ENCODE measurements around the gene FOXC1. TPM values are rescaled to one million over a fixed set of nuclear protein-coding genes. Genes with fewer than 3 reads are reported as not detected.

FOXC1 gene
- polyA plus RNA-seq, 1 donor = 0.48 TPM

DNA sequence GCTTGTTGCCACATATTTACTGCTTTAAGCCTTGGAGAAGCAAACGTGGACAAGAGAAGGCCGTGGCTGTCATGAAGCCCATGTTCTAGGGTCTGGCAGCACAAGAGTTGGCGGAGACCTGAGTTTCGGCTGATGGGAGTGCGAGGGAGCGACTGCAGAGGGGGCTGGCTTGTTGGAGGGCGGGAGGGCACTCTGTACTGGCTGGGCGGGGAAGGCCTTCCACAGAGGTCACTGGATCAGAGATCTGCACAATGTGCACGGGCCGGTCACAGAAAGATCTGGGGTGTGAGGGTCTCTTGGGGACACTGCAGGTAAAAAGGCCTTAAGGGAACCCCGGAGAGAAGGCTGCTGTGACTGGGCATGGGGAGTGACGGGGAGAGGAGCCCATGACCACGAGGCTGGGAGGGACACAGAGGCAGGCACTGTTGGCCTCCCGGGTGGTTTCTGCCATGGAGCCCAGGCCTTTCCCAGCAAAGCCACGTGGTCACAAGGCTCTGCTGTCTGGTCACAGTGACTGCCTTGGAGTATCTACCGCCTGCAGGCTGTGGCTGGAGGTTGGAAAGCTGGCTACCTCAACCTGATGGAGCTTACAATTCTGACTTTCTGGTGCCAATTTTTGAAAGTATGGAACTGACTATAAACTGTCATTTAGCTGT, 23.8 kb downstream of the FOXC1 start:
- Histone ChIP-seq H3K9me3 (ENCODE audit: control insufficient read depth, low read depth, low read length) (no peaks in the 10 kb centered on the region), H3K36me3 (ENCODE audit: control insufficient read depth, insufficient read depth, low read length) (no peaks in the 10 kb centered on the region), H3K27me3 (ENCODE audit: control insufficient read depth, insufficient read depth, low read length) (peaks cover 17% of the 10 kb centered on the region), H3K4me1 (ENCODE audit: control insufficient read depth, insufficient read depth, low read length) (peaks cover 4% of the 10 kb centered on the region), H3K27ac (ENCODE audit: low read length) (no peak overlapping the region), H3K4me3 (ENCODE audit: low read length) (no peak overlapping the region)
- no CpG with 5 or more reads among the region's 16 CpGs for WGBS (ENCODE audit: insufficient coverage, low lambda C conversion rate)
- DNase-seq = no peak

DNA sequence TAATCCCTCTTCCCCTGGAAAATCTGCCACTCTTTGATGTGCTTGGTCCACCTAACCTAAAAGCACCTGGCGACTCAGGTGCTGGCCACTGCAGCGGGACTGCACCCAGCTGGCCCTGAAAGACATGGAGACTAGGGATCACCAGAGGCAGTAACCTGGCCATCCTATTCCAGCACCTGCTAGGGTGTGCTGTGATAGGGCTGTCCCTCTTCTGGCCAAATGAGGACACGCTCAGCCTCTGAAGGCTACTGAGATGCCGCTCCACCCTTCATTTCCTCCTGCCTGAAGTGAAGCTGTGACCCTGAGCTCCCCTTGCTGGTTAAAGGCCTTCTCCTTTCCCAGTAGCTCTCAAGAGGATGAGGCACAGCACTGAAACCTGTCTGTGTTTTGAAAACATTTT, 24.4 kb downstream of the FOXC1 start:
- Histone ChIP-seq H3K27me3 (ENCODE audit: control insufficient read depth, insufficient read depth, low read length) (peaks cover 11% of the 10 kb centered on the region), H3K9me3 (ENCODE audit: control insufficient read depth, low read depth, low read length) (no peaks in the 10 kb centered on the region), H3K4me3 (ENCODE audit: low read length) (no peak overlapping the region), H3K27ac (ENCODE audit: low read length) (no peak overlapping the region), H3K36me3 (ENCODE audit: control insufficient read depth, insufficient read depth, low read length) (no peaks in the 10 kb centered on the region), H3K4me1 (ENCODE audit: control insufficient read depth, insufficient read depth, low read length) (peaks cover 4% of the 10 kb centered on the region)
- WGBS (ENCODE audit: insufficient coverage, low lambda C conversion rate) = no CpG with 5 or more reads among the region's 4 CpGs
- DNase-seq = no peak

DNA sequence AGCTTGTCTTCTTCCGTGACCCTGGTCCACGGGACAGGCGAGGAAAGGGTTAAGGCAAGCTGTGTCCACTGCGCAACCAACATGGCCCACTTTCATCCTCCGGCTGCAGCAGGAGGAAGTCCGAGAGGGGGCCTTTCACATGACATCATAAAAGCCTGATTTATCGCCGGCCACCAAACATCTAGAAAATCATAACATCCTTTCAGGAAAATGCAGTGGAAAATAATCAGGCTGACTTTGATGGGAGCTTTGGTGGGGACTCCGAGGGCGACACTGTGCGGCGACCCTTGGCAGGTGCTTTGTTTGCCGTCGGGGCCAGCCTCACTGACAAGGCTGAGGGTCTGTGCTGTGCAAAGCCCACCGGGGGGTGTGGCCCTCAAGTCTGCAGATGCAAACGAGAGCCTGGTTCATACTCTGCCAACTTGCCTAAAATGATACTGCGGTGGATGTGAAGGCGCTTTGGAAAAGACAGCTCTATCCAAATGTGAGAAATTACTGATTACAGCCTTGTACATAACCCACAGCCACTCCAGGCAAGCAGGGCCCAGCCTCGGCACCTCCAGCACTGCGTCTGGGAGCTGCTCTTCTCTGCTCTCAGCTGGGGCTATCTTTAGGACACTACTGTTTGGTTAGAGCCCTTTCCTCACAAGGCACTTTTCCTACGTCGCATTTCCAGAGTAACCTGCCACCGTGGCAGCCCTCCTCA, 25.7 kb downstream of the FOXC1 start:
- Histone ChIP-seq H3K36me3 (ENCODE audit: control insufficient read depth, insufficient read depth, low read length) (no peaks in the 10 kb centered on the region), H3K4me3 (ENCODE audit: low read length) (no peak overlapping the region), H3K9me3 (ENCODE audit: control insufficient read depth, low read depth, low read length) (no peaks in the 10 kb centered on the region), H3K4me1 (ENCODE audit: control insufficient read depth, insufficient read depth, low read length) (peaks cover 4% of the 10 kb centered on the region), H3K27ac (ENCODE audit: low read length) (no peak overlapping the region), H3K27me3 (ENCODE audit: control insufficient read depth, insufficient read depth, low read length) (peaks cover 6% of the 10 kb centered on the region)
- WGBS (ENCODE audit: insufficient coverage, low lambda C conversion rate) = 60% methylated on average over 1 of the region's 23 CpGs
- no peak for DNase-seq

DNA sequence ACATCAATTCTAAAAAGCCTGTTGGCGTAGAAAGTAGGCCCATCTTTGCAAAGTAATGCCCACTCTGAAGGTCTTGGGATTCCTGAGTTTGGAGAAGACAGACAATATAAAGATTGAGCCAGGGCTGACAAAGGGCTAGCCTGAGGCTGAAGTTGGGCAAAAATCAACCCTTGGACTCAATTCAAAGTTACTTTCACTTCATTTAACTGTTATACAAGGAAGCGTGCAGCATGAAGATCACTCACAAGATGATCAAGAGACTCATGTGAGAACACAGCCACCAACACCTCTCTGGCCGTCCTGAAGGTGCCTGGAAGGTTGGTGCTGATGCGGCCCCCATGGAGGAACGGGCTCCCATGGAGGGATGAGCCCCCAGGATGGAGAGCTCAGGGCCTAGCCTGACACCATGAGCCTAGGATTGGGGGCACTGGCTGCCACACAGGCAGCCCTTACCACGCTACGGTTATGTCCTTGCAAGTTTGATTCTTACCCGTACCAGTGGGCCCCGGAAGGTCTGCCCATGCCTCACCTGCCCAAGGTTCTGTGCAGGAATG, 26.6 kb downstream of the FOXC1 start:
- peak in 1 of 2 donors; percentile 43 for DNase-seq
- no peaks in the 10 kb centered on the region for H3K36me3 ChIP-seq (ENCODE audit: control insufficient read depth, insufficient read depth, low read length)
- 100% methylated on average over 1 of the region's 9 CpGs for WGBS (ENCODE audit: insufficient coverage, low lambda C conversion rate)
- no peak overlapping the region for H3K27ac ChIP-seq (ENCODE audit: low read length)
- peaks cover 4% of the 10 kb centered on the region for H3K4me1 ChIP-seq (ENCODE audit: control insufficient read depth, insufficient read depth, low read length)
- no peak overlapping the region for H3K4me3 ChIP-seq (ENCODE audit: low read length)
- peaks cover under 1% of the 10 kb centered on the region for H3K27me3 ChIP-seq (ENCODE audit: control insufficient read depth, insufficient read depth, low read length)
- H3K9me3 ChIP-seq (ENCODE audit: control insufficient read depth, low read depth, low read length) = no peaks in the 10 kb centered on the region

DNA sequence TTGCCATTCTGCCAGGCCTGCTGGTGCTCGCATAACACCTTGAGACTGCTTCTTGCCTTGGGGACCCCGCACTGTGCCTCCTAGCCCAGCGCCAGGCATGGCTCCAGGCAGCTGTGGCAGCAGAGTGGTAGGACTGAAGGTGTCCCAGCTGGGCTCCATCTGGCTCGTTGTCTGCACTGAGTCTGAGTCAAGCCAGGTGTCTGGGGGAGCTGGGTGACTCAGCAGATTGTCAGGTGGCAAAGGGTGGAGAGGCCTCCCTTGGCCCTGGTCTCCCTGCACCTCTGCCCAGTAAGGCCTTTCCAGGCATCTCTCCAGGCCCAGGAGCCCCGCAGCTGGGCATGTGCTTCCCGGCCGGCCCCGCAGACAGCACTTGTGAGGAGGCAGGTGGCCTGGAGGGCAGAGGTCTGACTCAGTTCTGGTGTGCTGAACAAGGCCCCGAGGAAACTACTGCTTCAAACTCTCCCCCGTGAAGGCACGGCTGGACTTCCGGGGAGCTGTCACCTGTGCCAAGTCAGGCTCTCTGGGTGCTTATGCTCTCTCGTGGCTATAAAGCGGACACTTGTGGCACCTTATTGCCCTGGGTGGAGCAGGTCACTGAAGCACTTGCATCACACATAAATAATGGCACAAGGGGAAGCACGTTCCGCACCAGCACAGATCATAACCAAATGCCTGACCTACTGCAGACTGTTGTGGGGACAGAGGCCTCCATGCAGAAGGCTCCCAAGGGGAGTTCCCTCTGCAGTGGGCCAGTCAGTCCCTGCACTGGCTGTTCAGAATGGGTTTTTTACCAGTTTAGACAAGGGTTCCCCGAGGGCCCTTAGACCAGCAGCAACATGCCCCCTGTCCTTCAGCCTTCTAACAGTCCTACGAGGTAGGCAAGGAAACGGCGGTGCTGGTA, 27.5 kb downstream of the FOXC1 start:
- no CpG with 5 or more reads among the region's 20 CpGs for WGBS (ENCODE audit: insufficient coverage, low lambda C conversion rate)
- Histone ChIP-seq H3K27ac (ENCODE audit: low read length) (no peak overlapping the region), H3K4me3 (ENCODE audit: low read length) (no peak overlapping the region), H3K9me3 (ENCODE audit: control insufficient read depth, low read depth, low read length) (no peaks in the 10 kb centered on the region), H3K36me3 (ENCODE audit: control insufficient read depth, insufficient read depth, low read length) (no peaks in the 10 kb centered on the region), H3K4me1 (ENCODE audit: control insufficient read depth, insufficient read depth, low read length) (peaks cover 4% of the 10 kb centered on the region), H3K27me3 (ENCODE audit: control insufficient read depth, insufficient read depth, low read length) (no peaks in the 10 kb centered on the region)
- DNase-seq = no peak

DNA sequence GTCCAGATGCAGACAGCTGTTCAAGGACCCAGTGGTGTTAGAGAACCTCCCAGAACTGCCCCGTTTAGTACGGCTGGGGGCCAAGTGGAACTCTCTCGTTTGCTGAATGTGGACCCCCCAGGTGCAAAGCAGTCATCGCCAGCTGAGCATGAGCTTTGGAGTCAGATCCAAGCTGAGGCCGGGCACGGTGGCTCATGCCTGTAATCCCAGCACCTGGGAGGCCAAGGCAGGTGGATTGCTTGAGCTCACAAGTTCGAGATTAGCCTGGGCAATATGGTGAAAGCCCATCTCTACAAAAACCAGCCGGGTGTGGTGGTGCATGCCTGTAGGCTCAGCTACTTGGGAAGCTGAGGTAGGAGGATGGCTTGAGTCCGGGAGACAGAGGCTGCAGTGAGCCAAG, 29.7 kb downstream of the FOXC1 start:
- no peak for DNase-seq
- Histone ChIP-seq H3K36me3 (ENCODE audit: control insufficient read depth, insufficient read depth, low read length) (no peaks in the 10 kb centered on the region), H3K9me3 (ENCODE audit: control insufficient read depth, low read depth, low read length) (no peaks in the 10 kb centered on the region), H3K27ac (ENCODE audit: low read length) (no peak overlapping the region), H3K4me1 (ENCODE audit: control insufficient read depth, insufficient read depth, low read length) (peaks cover 4% of the 10 kb centered on the region), H3K4me3 (ENCODE audit: low read length) (no peak overlapping the region), H3K27me3 (ENCODE audit: control insufficient read depth, insufficient read depth, low read length) (no peaks in the 10 kb centered on the region)
- no CpG with 5 or more reads among the region's 9 CpGs for WGBS (ENCODE audit: insufficient coverage, low lambda C conversion rate)

DNA sequence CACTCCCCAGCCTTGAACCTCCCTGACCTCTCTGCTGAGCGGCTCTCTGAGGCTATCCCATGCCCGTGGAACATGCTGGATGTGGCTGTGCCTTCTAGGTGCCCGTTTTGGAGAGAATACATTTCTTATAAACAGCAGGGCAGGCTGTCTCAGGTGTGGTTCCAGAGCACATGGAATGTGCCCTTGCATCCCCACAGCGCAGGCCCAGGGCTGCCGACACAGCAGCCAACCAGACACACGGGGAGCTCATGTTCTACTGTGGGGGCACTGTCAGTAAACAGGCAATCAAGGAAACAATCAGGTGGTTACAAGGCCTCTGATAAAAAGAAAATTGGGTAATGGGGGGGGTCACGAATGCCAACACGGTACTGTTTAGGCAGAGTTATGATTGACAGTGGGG, 30.8 kb downstream of the FOXC1 start:
- H3K27ac ChIP-seq (ENCODE audit: low read length) = no peak overlapping the region
- no peak for DNase-seq
- no CpG with 5 or more reads among the region's 8 CpGs for WGBS (ENCODE audit: insufficient coverage, low lambda C conversion rate)
- no peaks in the 10 kb centered on the region for H3K36me3 ChIP-seq (ENCODE audit: control insufficient read depth, insufficient read depth, low read length)
- H3K4me1 ChIP-seq (ENCODE audit: control insufficient read depth, insufficient read depth, low read length) = peaks cover 4% of the 10 kb centered on the region
- no peak overlapping the region for H3K4me3 ChIP-seq (ENCODE audit: low read length)
- no peaks in the 10 kb centered on the region for H3K9me3 ChIP-seq (ENCODE audit: control insufficient read depth, low read depth, low read length)
- no peaks in the 10 kb centered on the region for H3K27me3 ChIP-seq (ENCODE audit: control insufficient read depth, insufficient read depth, low read length)

DNA sequence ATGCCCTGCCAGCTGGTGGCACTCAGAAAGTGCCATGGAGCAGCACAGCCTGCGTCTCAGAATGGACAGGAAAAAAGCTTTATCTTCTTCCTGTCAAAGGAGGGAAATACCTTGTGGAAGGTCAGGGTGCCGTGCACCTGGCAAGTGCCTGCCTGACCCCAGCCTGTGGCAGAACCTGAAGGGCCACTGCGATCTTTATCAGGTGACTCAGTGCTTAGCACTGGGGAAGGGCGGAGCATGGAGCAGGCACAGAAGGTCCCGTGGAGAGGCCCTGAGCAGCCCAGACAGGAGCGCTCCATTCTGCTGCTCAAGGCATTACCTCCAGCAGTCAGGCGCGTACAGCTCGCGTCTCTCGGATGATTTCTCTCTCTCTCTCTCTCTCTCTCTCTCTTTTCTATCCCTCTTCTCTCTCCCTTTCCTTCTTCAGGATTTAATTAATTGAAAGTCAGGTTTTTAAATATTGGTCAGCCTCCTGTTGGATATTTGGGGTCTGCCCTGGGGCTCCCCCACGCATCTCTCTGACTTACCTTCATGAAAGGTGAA, 31.7 kb downstream of the FOXC1 start:
- H3K9me3 ChIP-seq (ENCODE audit: control insufficient read depth, low read depth, low read length) = no peaks in the 10 kb centered on the region
- H3K4me3 ChIP-seq (ENCODE audit: low read length) = no peak overlapping the region
- no peaks in the 10 kb centered on the region for H3K36me3 ChIP-seq (ENCODE audit: control insufficient read depth, insufficient read depth, low read length)
- peak; percentile 53 to 55 for DNase-seq
- no peak overlapping the region for H3K27ac ChIP-seq (ENCODE audit: low read length)
- WGBS (ENCODE audit: insufficient coverage, low lambda C conversion rate) = 65% methylated on average over 5 of the region's 12 CpGs
- H3K4me1 ChIP-seq (ENCODE audit: control insufficient read depth, insufficient read depth, low read length) = peaks cover 4% of the 10 kb centered on the region
- H3K27me3 ChIP-seq (ENCODE audit: control insufficient read depth, insufficient read depth, low read length) = no peaks in the 10 kb centered on the region

DNA sequence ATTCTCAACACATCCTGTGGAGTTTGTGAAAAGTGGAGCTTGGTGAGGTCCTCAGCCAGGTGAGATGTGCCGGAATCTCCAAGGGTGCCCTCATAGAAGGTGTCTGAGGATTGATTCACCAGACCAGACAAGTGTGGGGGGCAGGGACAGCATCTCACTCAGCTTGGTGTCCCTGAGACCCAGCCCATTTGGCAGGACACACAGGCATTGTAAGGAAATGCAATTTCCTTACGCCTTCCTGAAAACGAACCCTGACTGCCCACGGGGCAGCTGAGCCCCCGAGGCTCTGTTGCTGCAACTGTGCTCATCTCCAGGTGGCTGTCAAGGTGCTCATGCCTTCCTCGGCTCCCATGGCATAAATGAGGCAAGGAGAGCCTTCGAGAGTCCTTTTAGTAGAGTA, 33.4 kb downstream of the FOXC1 start:
- no peak for DNase-seq
- Histone ChIP-seq H3K27me3 (ENCODE audit: control insufficient read depth, insufficient read depth, low read length) (no peaks in the 10 kb centered on the region), H3K9me3 (ENCODE audit: control insufficient read depth, low read depth, low read length) (no peaks in the 10 kb centered on the region), H3K36me3 (ENCODE audit: control insufficient read depth, insufficient read depth, low read length) (no peaks in the 10 kb centered on the region), H3K4me1 (ENCODE audit: control insufficient read depth, insufficient read depth, low read length) (no peaks in the 10 kb centered on the region), H3K27ac (ENCODE audit: low read length) (no peak overlapping the region), H3K4me3 (ENCODE audit: low read length) (no peak overlapping the region)
- no CpG with 5 or more reads among the region's 7 CpGs for WGBS (ENCODE audit: insufficient coverage, low lambda C conversion rate)

DNA sequence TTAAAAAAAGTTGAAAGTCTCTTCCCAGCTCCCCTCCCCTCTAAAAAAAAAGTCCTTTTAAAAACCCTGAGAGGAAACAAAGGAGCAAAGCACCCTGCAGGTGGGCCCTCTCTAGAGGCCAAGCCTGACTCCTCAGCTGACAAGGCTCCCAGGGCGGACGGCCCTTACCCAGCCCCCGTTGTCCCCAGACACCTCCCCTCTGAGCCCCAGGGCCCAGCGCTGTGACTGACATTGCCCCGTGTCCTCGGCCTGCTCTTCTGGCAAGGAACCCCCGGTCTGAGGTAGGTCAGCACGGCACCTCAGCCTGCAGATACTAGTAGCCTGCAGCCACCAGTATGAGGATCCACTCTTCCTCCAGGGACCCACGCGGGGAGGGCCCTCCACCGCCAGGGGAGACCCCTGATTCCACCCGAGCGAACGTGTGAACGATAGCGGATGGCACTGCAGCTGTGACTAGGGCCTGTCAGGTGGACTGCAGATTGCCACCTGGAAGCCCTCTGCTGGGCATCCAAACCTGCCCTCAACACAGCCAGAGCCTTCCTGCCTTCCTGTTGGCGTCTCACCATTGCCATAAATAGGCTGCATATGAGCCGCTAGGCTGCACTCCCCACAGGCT, 34.2 kb downstream of the FOXC1 start:
- no peaks in the 10 kb centered on the region for H3K36me3 ChIP-seq (ENCODE audit: control insufficient read depth, insufficient read depth, low read length)
- no peak for DNase-seq
- no peaks in the 10 kb centered on the region for H3K27me3 ChIP-seq (ENCODE audit: control insufficient read depth, insufficient read depth, low read length)
- WGBS (ENCODE audit: insufficient coverage, low lambda C conversion rate) = no CpG with 5 or more reads among the region's 18 CpGs
- no peaks in the 10 kb centered on the region for H3K9me3 ChIP-seq (ENCODE audit: control insufficient read depth, low read depth, low read length)
- no peaks in the 10 kb centered on the region for H3K4me1 ChIP-seq (ENCODE audit: control insufficient read depth, insufficient read depth, low read length)
- H3K4me3 ChIP-seq (ENCODE audit: low read length) = no peak overlapping the region
- no peak overlapping the region for H3K27ac ChIP-seq (ENCODE audit: low read length)

Measured in large intestine (tissue), 3 donors.